ENCODE measurements around the gene UBE2E2. TPM values are rescaled to one million over a fixed set of nuclear protein-coding genes. Genes with fewer than 3 reads are reported as not detected.
A peak's percentile ranks its signal among the peaks of the same experiment; 100 is the strongest.

The UBE2E2 gene
- total and polyA plus RNA-seq, 12 donors = 19.5 to 63.8 (median 52.2) TPM

DNA sequence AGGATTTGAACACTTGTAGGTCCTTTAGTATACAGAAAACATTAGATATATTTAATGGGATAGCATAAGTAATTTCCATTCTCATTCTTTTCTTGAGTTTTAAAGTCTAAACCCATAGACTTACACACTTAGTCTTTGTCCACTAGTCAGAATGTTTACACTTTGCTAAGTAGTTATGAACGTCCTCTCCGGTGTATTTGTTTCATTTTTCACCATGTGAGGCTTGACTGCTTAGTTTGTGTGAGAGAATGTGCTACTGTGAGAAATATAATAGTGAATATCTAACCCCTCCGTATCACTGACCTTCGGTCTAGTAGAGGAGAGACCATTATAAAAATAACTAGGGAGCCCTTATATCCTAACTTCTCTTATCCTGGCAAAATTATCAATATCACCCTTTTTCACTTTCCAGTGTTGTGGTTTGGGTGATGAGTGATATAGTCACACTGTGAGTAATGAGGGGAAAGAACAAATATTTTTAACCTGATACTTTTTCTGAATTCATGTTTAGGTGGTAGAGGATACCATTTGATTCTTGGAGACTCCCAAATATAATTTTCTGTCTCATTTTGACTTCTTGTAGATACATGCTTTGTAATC lies 122.4 kb downstream of the UBE2E2 start:
- Histone ChIP-seq H3K27me3 (no peaks in the 10 kb centered on the region), H3K4me1 (peaks cover 0 to 41% (median 20%) of the 10 kb centered on the region in 9 donors), H3K4me3 (no peak overlapping the region), H3K9me3 (no peaks in the 10 kb centered on the region), H3K27ac (no peak overlapping the region), H3K36me3 (no peaks in the 10 kb centered on the region)
- TF ChIP-seq, protein P1, sequence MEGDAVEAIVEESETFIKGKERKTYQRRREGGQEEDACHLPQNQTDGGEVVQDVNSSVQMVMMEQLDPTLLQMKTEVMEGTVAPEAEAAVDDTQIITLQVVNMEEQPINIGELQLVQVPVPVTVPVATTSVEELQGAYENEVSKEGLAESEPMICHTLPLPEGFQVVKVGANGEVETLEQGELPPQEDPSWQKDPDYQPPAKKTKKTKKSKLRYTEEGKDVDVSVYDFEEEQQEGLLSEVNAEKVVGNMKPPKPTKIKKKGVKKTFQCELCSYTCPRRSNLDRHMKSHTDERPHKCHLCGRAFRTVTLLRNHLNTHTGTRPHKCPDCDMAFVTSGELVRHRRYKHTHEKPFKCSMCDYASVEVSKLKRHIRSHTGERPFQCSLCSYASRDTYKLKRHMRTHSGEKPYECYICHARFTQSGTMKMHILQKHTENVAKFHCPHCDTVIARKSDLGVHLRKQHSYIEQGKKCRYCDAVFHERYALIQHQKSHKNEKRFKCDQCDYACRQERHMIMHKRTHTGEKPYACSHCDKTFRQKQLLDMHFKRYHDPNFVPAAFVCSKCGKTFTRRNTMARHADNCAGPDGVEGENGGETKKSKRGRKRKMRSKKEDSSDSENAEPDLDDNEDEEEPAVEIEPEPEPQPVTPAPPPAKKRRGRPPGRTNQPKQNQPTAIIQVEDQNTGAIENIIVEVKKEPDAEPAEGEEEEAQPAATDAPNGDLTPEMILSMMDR (IDR thresholded peaks at IDR 0.05) = no peak
- DNase-seq = no peak
- WGBS, 2 donors = 58 to 68% methylated on average over 4 of the region's 4 CpGs
- intact Hi-C loops (cut with DNase I) = no loop called here
- ATAC-seq = peak in 1 of 8 donors; percentile 35

DNA sequence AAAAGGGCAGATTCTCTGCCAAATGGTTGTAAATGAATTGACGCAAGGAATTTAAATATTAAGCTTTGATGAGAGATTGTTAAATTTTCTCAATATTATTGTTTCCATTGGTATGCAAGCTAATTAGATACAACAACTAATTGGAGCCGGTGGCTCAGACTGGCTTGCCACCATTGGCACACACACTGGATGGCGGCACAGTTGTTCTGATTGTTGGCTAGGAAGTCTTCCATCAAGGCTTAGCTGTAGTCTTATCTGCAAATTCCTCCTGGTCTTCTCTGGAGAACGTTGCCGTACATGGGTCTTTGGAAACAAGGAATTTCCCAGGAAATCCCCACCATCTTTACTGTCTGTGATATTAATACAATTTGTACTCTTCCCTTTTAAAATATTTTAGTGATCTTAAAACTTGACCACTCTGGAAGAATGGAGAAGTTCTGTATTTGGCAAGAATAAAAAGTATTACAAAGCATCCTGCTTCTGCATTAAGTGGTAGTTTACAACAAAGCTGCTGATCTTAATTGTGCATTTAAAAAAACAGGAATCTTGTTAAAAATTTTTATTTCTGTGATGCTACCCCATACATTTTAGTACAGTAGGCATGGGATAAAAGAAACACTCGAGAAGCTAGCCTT lies 126.5 kb downstream of the UBE2E2 start:
- no peak for DNase-seq
- intact Hi-C loops (cut with DNase I) = no loop called here
- no peak overlapping the region for H3K27ac ChIP-seq
- no peak overlapping the region for H3K4me3 ChIP-seq
- no peak for ATAC-seq
- H3K27me3 ChIP-seq = no peaks in the 10 kb centered on the region
- TF ChIP-seq, protein P1 (IDR thresholded peaks at IDR 0.05) = no peak
- no peaks in the 10 kb centered on the region for H3K9me3 ChIP-seq
- peaks cover 0 to 29% (median 12%) of the 10 kb centered on the region in 9 donors for H3K4me1 ChIP-seq
- no peaks in the 10 kb centered on the region for H3K36me3 ChIP-seq
- 74 to 85% methylated on average over 6 of the region's 6 CpGs for WGBS, 2 donors

DNA sequence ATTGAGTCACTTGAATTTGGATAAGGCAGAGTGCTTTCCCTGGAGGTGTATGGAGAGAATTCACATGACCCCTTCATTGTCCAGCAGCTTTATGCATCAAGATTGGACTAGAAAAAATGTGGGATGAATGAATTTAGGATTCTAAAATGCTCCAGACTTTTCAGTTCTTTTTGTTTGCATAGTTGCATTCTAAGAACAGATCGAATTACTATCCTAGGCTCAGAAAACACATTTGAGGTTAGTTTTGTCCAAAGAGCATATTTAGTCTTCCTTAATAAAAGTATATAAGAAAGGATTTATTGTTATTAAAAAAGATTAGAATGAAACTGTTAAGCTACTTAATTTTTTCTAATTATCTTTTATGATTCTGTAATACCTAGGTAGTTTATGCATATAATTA lies 127.4 kb downstream of the UBE2E2 start:
- no peaks in the 10 kb centered on the region for H3K27me3 ChIP-seq
- no peak for DNase-seq
- no peak overlapping the region for H3K4me3 ChIP-seq
- 76 to 86% methylated on average over 1 of the region's 1 CpG for WGBS, 2 donors
- no peaks in the 10 kb centered on the region for H3K9me3 ChIP-seq
- TF ChIP-seq, protein P1 (IDR thresholded peaks at IDR 0.05) = no peak
- H3K36me3 ChIP-seq = no peaks in the 10 kb centered on the region
- intact Hi-C loops (cut with DNase I) = no loop called here
- peaks cover 0 to 21% (median 4%) of the 10 kb centered on the region in 9 donors for H3K4me1 ChIP-seq
- no peak for ATAC-seq
- no peak overlapping the region for H3K27ac ChIP-seq

DNA sequence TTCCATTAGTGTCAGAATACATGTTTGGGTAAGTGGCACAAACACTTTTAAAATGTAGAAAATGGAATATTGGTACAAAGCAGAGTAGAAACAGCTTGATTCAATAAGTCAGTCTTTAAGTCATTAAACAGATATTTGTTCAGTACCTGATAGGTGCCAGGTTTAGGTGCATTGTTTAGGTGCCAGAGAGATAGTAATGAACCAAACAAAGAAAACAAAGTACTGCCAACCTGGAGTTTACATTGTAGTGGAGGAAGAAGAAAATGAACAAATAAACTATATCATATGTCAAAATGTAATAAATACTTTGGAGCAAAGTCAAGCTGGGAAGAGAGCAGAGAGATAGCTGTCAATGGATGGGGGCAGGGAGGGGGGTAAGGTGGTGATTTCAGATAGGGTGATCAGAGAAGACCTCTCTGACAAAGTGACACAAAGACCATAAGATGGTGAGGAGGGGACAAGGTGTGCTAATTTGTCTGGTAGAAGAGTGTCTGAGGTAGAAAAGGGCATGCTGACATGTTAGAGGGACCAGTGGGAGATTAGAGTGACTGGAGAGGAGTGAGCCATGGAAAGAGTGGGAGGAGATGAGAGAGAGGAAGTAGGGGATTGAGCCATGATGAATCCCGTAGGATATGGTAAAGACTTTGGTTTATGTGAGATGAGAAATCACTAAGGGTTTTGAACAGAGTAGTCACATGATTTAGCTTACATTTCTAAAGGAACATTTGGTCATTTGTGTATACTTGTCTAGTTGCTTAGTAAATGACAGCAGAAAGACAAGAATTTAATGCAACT lies 128.2 kb downstream of the UBE2E2 start:
- Histone ChIP-seq H3K27me3 (no peaks in the 10 kb centered on the region), H3K36me3 (no peaks in the 10 kb centered on the region), H3K4me1 (peaks cover 0 to 14% (median 4%) of the 10 kb centered on the region in 9 donors), H3K27ac (no peak overlapping the region), H3K9me3 (no peaks in the 10 kb centered on the region), H3K4me3 (no peak overlapping the region)
- ATAC-seq = no peak
- intact Hi-C loops (cut with DNase I) = no loop called here
- DNase-seq = no peak
- WGBS, 2 donors = 79 to 80% methylated on average over 1 of the region's 1 CpG
- TF ChIP-seq, protein P1 (IDR thresholded peaks at IDR 0.05) = no peak
